Fibroblast of skin of left biceps (primary cell): ENCODE data around the gene DOCK2.

Experiments
- DNase-seq, 2 experiments: peaks; one replicate each; pipeline ENCODE4 v3.0.0-alpha.2; 2013; ENCODE audit warnings: low read depth in 2 of 2

Gene DOCK2

DNA sequence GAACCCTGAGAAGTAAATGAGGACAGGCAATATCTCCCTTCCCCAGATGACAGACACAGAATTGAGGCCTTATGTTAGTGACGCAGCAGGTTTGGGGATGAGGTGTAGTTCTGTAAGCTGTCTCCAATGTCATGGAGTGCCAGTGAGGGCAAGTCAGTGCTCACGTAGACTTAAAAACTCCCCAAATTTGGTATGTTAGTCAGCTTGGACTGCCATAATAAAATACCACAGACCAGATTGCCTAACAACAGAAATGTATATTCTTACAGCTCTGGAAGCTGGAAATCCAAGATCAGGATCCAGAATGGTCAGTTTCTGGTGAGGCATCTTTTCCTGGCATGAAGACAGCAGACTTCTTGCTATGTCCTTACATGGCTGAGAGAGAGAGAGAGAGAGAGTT, 483.5 kb downstream of the DOCK2 start:
- DNase-seq = peak; percentile 79 to 84

DNA sequence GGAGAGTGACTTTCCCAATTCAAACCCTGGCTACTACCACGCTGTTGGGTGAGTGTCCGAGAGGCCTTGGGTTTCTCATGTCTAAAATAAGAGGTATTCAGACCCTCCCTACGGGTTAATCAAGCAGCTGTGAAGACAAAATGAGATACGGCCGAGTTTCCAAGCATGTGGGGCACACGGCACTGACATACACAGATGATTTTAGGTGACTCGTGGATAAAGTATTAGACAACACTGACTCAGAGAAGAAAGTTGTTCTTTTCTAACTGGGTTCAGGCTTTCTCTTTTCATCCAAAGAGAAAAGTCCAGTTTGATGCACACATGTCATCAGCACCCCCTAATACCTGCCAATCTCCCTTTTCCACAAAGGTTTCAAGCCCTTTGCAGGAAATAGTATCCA, 484.2 kb downstream of the DOCK2 start:
- DNase-seq = peak; percentile 24 to 32

DNA sequence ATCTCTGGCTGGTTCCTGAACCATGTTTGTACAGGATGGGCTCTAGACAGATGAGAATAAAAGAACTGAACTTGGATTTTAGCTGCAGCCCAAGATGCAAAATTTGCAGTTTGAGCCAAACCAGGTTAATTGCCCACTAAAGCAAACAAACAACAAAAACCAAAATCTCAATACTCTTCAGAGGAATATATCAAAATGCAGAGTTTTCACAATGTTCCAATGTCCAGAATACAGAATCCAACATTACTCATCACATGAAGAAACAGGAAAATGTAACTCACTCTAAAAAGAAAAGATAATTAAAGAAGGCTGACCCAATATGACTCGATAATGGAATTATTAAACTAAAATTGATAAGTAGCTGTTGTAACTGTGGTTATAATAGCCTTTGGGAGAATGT, 489.0 kb downstream of the DOCK2 start:
- no peak for DNase-seq

DNA sequence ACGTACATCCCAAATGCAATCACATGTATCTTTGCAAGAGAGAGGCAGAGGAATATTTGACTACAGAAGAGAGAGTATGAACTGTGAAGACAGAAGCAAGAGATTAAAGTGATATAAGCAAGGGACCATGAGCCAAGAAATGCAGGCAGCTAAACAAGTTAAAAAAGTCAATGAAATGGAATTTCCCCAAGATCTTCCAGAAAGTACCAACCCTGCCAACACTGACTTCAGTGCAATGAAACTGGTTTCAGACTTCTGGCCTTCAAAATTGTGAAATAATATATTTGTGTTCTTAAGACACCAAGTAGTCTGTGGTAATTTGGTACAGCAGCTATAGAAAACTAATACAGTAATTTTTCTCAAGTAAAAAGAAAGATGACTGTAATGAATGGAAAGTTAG, 489.6 kb downstream of the DOCK2 start:
- no peak for DNase-seq

DNA sequence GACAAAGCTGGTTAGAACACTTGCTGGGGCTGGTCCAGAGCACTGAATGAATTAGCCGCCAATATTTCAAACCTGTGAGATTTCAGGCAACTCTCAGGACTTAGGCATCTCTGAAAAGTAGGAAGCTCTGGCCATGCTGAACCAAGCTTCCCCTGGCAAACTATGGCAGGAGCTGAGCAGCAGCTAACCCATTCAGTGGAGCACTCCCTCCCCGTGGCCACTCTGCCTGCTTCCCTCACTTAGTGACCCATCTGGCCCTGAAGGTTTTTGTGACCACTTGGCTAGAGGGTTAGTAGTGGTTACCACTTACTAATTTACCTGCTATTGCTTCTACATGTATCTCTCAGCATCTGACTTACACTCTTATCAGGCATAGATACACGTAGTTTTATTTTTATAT, 494.2 kb downstream of the DOCK2 start:
- no peak for DNase-seq

DNA sequence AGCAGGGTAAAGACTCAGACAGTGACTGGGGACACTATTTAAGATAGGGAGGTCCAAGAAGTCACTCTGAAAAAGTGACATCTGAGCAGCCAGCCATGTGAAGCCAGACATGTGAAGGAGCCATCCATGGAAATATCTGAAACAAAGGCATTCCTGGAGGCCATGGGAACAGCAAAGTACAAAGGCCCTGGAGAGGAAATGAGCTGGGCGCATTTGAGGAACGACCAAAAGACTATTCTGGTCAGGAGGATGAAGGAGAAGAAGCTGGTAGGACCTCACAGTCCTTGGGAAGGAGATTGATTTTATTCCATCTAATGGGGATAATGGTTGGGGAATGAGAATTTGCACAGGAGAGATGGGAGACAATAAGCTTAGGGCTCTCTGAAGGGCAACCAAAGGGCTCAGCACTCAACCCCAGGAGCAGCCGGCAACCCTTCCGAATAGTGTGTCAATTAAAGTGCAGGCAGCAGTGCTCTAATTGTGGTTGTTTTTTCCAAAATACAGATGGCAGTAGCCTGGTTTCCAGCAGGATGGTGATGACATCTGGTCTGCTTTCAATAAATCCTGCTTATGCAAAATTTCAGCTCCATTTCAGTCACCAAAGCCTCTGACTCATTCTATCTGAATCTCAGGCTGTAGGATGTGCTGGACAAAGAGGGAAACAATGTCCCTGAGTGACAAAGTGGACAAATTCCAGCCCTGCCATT, 495.3 kb downstream of the DOCK2 start:
- peak; percentile 59 to 67 for DNase-seq
